Fibroblast of lung (primary cell): Measurements from ENCODE around the gene DYNLRB2. TPM values are rescaled to one million over a fixed set of nuclear protein-coding genes. Genes with fewer than 3 reads are reported as not detected.

Source experiments
- DNase-seq, 2 donors: peaks; one replicate each; pipeline versions ENCODE4 v3.0.0 to v3.0.0-alpha.2; 2010; ENCODE audit warnings: low read depth in 2 of 2
- H2AFZ ChIP-seq: 2 replicates; pipeline ENCODE4 v1.5.1; 2012; ENCODE audit warnings: low read length, control low read depth, inconsistent platforms
- H3K27ac ChIP-seq: 2 replicates; pipeline ENCODE4 v1.5.1; 2011; ENCODE audit warnings: low read length, control low read depth; ENCODE audit not compliant: insufficient read depth
- H3K27me3 ChIP-seq: 2 replicates; pipeline ENCODE4 v1.5.1; 2011; ENCODE audit warnings: mild to moderate bottlenecking, low read length; ENCODE audit not compliant: control insufficient read depth, insufficient read depth
- H3K36me3 ChIP-seq: 2 replicates; pipeline ENCODE4 v1.5.1; 2011; ENCODE audit warnings: low read length; ENCODE audit not compliant: control insufficient read depth, insufficient read depth
- H3K4me1 ChIP-seq: 2 replicates; pipeline ENCODE4 v1.5.1; 2011; ENCODE audit warnings: low read length; ENCODE audit not compliant: control insufficient read depth, insufficient read depth; ENCODE audit errors: extremely low read depth
- H3K4me2 ChIP-seq: 2 replicates; pipeline ENCODE4 v1.5.1; 2011; ENCODE audit warnings: low read length, control low read depth; ENCODE audit not compliant: insufficient read depth; ENCODE audit errors: extremely low read depth
- H3K4me3 ChIP-seq, 4 experiments: fragments of 200-600 bp in 1 of 4; sonication (generic) in 1 of 4; replicated peaks in 1 of 4; 2 replicates each; pipeline ENCODE4 v1.5.1; 2011 to 2016; ENCODE audit warnings: low read length in 4 of 4, low read depth in 3 of 4, mild to moderate bottlenecking in 3 of 4, control low read depth in 2 of 4, inconsistent platforms in 1 of 4, mixed read lengths in 1 of 4; ENCODE audit not compliant: insufficient read depth in 1 of 4; ENCODE audit errors: control extremely low read depth in 1 of 4
- H3K79me2 ChIP-seq: 2 replicates; pipeline ENCODE4 v1.5.1; 2012; ENCODE audit warnings: mild to moderate bottlenecking, low read length, inconsistent platforms; ENCODE audit not compliant: control insufficient read depth, insufficient read depth
- H3K9ac ChIP-seq: 2 replicates; pipeline ENCODE4 v1.5.1; 2011; ENCODE audit warnings: mild to moderate bottlenecking, low read length, control low read depth; ENCODE audit not compliant: insufficient read depth
- H3K9me3 ChIP-seq: 2 replicates; pipeline ENCODE4 v1.5.1; 2012; ENCODE audit warnings: low read depth, low read length; ENCODE audit not compliant: control insufficient read depth, insufficient read depth
- H4K20me1 ChIP-seq: 2 replicates; pipeline ENCODE4 v1.5.1; 2011; ENCODE audit warnings: low read length; ENCODE audit not compliant: control insufficient read depth, insufficient read depth; ENCODE audit errors: extremely low read depth
- EZH2 ChIP-seq: IDR thresholded peaks from 2 replicates; pipeline ENCODE4 v1.5.1; 2012; ENCODE audit warnings: low read length, control low read depth, mild to moderate bottlenecking; ENCODE audit errors: missing control alignments
- polyA plus RNA-seq, 2 donors: library from polyadenylated mRNA; depleted of rRNA in 1 of 2; stranded (reverse) in 1 of 2; unstranded in 1 of 2; fragments of >200 nt; gene quantifications; 2 replicates each; pipeline ENCODE4 v1.2.1, GENCODE V29; 2011 to 2012; ENCODE audit warnings: missing spikeins in 1 of 2
- total RNA-seq: library from RNA; depleted of rRNA; stranded (reverse); fragments of >200 nt; gene quantifications from 2 replicates; pipeline ENCODE4 v1.2.1, GENCODE V29; 2014
- TF ChIP-seq, protein P1 (sequence below), 2 donors: IDR thresholded peaks in 1 of 2; conservative IDR thresholded peaks in 1 of 2; 1 replicate in 1 of 2; 2 replicates in 1 of 2; pipeline ENCODE4 v1.5.1; 2011 to 2012; ENCODE audit warnings: low read length in 2 of 2, control low read depth in 1 of 2, inconsistent platforms in 1 of 2, low read depth in 1 of 2, mild to moderate bottlenecking in 1 of 2

Gene DYNLRB2
- total and polyA plus RNA-seq, 2 donors (not counting 1 experiment from before 2014, with no cell fraction given): 0.33 TPM; not detected in 1

DNA sequence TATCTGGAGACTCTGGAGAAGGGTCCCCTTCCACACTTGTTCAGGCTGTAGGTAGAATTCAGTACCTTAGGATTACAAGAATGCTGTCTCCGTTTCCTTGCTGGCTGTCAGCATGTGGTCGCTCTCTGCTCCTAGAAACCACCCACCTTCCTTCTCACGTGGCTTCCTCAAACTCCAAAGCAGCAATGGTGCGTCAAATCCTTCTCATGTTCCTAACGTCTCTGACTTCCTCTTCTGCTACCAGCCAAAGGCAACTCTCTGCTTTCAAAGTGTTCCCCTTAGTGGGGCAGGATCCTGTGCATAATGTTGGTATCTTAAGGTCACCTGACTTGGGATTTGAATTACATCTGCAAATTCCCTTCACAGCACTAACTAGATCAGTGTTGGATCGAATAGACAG is 30.9 kb upstream of the DYNLRB2 start:
- TF ChIP-seq, protein P1, sequence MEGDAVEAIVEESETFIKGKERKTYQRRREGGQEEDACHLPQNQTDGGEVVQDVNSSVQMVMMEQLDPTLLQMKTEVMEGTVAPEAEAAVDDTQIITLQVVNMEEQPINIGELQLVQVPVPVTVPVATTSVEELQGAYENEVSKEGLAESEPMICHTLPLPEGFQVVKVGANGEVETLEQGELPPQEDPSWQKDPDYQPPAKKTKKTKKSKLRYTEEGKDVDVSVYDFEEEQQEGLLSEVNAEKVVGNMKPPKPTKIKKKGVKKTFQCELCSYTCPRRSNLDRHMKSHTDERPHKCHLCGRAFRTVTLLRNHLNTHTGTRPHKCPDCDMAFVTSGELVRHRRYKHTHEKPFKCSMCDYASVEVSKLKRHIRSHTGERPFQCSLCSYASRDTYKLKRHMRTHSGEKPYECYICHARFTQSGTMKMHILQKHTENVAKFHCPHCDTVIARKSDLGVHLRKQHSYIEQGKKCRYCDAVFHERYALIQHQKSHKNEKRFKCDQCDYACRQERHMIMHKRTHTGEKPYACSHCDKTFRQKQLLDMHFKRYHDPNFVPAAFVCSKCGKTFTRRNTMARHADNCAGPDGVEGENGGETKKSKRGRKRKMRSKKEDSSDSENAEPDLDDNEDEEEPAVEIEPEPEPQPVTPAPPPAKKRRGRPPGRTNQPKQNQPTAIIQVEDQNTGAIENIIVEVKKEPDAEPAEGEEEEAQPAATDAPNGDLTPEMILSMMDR (conservative IDR thresholded peaks at IDR 0.05 in 1 of 2, IDR thresholded peaks at IDR 0.05 in 1 of 2; ENCODE audit: low read depth in 1 of 2, low read length in 2 of 2): no peak
- no peak for TF ChIP-seq EZH2
- no peak overlapping the region for H2AFZ ChIP-seq
- no peak overlapping the region for H3K4me2 ChIP-seq

DNA sequence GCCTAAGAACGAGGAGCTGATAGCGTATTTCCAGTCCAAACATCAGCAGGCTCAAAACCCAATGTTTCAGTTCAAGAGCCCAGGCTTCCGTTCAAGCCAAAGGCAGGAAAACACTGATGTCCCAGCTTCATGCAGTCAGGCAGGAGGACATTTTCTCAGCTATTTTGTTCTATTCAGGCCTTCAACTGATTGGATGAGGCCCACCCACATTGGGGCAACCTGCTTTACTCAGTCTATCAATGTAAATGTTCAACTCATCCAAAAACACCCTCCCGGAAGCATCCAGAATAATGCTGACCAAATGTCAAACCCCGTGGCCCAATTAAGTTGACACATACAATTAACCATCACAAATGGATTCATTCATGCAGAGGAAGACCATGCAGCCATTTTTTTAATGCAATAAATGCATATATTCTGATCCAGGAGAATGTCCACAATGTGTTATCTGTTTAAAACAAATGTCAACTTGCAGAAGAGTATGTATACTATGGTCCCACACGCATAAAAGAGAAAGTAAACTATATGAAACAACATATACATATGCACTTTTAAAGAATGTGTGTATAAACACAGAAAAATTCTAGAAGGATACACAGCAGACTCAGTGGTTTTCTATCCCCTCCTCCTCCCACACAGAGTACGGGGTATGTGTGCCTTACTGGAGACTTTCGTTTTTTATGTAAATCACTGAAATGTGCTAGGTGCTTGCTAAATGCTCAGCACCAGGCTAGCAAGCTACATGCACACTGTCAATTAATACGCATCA is 28.8 kb upstream of the DYNLRB2 start:
- no peak for TF ChIP-seq EZH2
- TF ChIP-seq, protein P1 (conservative IDR thresholded peaks at IDR 0.05 in 1 of 2, IDR thresholded peaks at IDR 0.05 in 1 of 2; ENCODE audit: low read depth in 1 of 2, low read length in 2 of 2): no peak
- Histone ChIP-seq H3K4me2 (no peak overlapping the region), H3K9me3 (no peaks in the 10 kb centered on the region), H3K79me2 (no peaks in the 10 kb centered on the region), H3K9ac (no peak overlapping the region), H3K4me1 (no peaks in the 10 kb centered on the region), H2AFZ (no peak overlapping the region), H3K4me3 (no peak overlapping the region), H4K20me1 (no peaks in the 10 kb centered on the region), H3K36me3 (no peaks in the 10 kb centered on the region), H3K27me3 (no peaks in the 10 kb centered on the region), H3K27ac (no peak overlapping the region)
- no peak for DNase-seq

More for the DNA sequence above, 30.9 kb upstream of the DYNLRB2 start:
- no peaks in the 10 kb centered on the region for H3K27me3 ChIP-seq
- no peaks in the 10 kb centered on the region for H3K79me2 ChIP-seq
- H3K4me3 ChIP-seq: no peak overlapping the region
- H3K27ac ChIP-seq: no peak overlapping the region
- H3K9me3 ChIP-seq: no peaks in the 10 kb centered on the region
- no peak overlapping the region for H3K9ac ChIP-seq
- H4K20me1 ChIP-seq: no peaks in the 10 kb centered on the region
- no peak for DNase-seq
- no peaks in the 10 kb centered on the region for H3K36me3 ChIP-seq
- no peaks in the 10 kb centered on the region for H3K4me1 ChIP-seq

DNA sequence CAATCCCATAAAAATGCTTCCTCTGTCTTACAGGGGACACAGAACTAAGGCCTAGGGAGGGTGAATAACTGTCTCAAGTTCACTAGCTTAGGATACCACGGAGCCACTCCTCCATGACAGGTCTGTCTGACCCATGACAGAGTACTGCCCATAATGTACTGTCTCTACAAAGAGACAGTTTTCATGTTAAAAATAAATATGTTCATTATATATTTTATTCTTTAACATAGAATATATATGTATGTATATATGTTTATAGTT is 28.3 kb upstream of the DYNLRB2 start:
- no peak overlapping the region for H3K4me3 ChIP-seq
- H2AFZ ChIP-seq: no peak overlapping the region
- H3K27ac ChIP-seq: no peak overlapping the region
- DNase-seq: no peak
- H3K4me1 ChIP-seq: no peaks in the 10 kb centered on the region
- no peak overlapping the region for H3K4me2 ChIP-seq
- TF ChIP-seq, protein P1 (conservative IDR thresholded peaks at IDR 0.05 in 1 of 2, IDR thresholded peaks at IDR 0.05 in 1 of 2; ENCODE audit: low read depth in 1 of 2, low read length in 2 of 2): no peak
- TF ChIP-seq EZH2: no peak
- no peak overlapping the region for H3K9ac ChIP-seq
- no peaks in the 10 kb centered on the region for H3K79me2 ChIP-seq
- H3K27me3 ChIP-seq: no peaks in the 10 kb centered on the region
- no peaks in the 10 kb centered on the region for H4K20me1 ChIP-seq
- H3K9me3 ChIP-seq: no peaks in the 10 kb centered on the region
- H3K36me3 ChIP-seq: no peaks in the 10 kb centered on the region
